Right lobe of liver (tissue), 4 donors: ENCODE measurements around the gene YAP1.

Experiments
- POLR2A ChIP-seq: fragments of 450-650 bp; IDR thresholded peaks from one replicate; pipeline ENCODE4 v1.6.1; 2017; ENCODE audit warnings: antibody characterized with exemption, mild to moderate bottlenecking
- TF ChIP-seq, protein P1 (sequence below), 4 donors: fragments of 200-600 bp in 3 of 4; fragments of 450-650 bp in 1 of 4; IDR thresholded peaks; one replicate each; pipeline versions ENCODE4 v1.5.1 to v1.8.0; 2016 to 2022; ENCODE audit warnings: antibody characterized with exemption in 4 of 4, mild to moderate bottlenecking in 2 of 4
- donor health status: DM: no; HTN: no; CAD: no.
- donor health status: DM: no; HTN: no; CAD: no.
- donor health status: DM: no; HTN: yes; CAD: no.

GRCh38 chr11:102237096-102237735, 127.0 kb downstream of the YAP1 start:
- TF ChIP-seq POLR2A = no peak
- TF ChIP-seq, protein P1, sequence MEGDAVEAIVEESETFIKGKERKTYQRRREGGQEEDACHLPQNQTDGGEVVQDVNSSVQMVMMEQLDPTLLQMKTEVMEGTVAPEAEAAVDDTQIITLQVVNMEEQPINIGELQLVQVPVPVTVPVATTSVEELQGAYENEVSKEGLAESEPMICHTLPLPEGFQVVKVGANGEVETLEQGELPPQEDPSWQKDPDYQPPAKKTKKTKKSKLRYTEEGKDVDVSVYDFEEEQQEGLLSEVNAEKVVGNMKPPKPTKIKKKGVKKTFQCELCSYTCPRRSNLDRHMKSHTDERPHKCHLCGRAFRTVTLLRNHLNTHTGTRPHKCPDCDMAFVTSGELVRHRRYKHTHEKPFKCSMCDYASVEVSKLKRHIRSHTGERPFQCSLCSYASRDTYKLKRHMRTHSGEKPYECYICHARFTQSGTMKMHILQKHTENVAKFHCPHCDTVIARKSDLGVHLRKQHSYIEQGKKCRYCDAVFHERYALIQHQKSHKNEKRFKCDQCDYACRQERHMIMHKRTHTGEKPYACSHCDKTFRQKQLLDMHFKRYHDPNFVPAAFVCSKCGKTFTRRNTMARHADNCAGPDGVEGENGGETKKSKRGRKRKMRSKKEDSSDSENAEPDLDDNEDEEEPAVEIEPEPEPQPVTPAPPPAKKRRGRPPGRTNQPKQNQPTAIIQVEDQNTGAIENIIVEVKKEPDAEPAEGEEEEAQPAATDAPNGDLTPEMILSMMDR (IDR thresholded peaks at IDR 0.05) = no peak
